IMR-90 (cell line): ENCODE measurements around the gene NEURL1. TPM values are rescaled to one million over a fixed set of nuclear protein-coding genes. Genes with fewer than 3 reads are reported as not detected.

ENCODE experiments used
- ATAC-seq: fragments of 200-7000 bp; cut with Tn5 transposase; 2 replicates; pipeline ENCODE4 v1.9.1; 2020; ENCODE audit warnings: low read depth, mild to moderate bottlenecking, moderate library complexity
- BruUV-seq: library from RNA; stranded (reverse); fragments of 400-500 nt; replicated peaks from 2 replicates; lab custom pipeline; 2021; lab: Mats Ljungman, UMichigan
- CTCF ChIA-PET: fragments of 300-600 bp; formaldehyde crosslinking; extraction: SDS; loops from one replicate; lab custom pipeline; 2021; ENCODE audit warnings: antibody characterized with exemption; lab: Yijun Ruan, JAX
- POLR2A ChIA-PET: fragments of 300-600 bp; sonication (Branson Sonifier 250); formaldehyde crosslinking; loops from one replicate; lab custom pipeline; 2022; ENCODE audit warnings: antibody characterized with exemption; ENCODE audit not compliant: unreplicated experiment; lab: Charles Lee
- DNase-seq: peaks from one replicate; pipeline ENCODE4 v3.0.0; 2013
- H2AFZ ChIP-seq: replicated peaks from 2 replicates; pipeline ENCODE3; 2013; ENCODE audit warnings: low read length, mild to moderate bottlenecking; ENCODE audit not compliant: poor library complexity
- H2AK5ac ChIP-seq: 2 replicates; pipeline ENCODE4 v1.6.1; 2013; ENCODE audit warnings: low read depth, low read length, inconsistent platforms
- H2AK9ac ChIP-seq: replicated peaks from 2 replicates; pipeline ENCODE3; 2013; ENCODE audit warnings: mild to moderate bottlenecking, low read depth, low read length, moderate library complexity; ENCODE audit not compliant: poor library complexity
- H2BK120ac ChIP-seq: 2 replicates; pipeline ENCODE4 v1.6.1; 2013; ENCODE audit warnings: low read depth, low read length, inconsistent platforms
- H2BK15ac ChIP-seq: 3 replicates; pipeline ENCODE4 v1.6.1; 2013; ENCODE audit warnings: low read depth, low read length, inconsistent platforms
- H2BK20ac ChIP-seq: 2 replicates; pipeline ENCODE4 v1.6.1; 2013; ENCODE audit warnings: low read depth, mild to moderate bottlenecking, inconsistent platforms, low read length, moderate library complexity
- H2BK5ac ChIP-seq: 2 replicates; pipeline ENCODE4 v1.6.1; 2013; ENCODE audit warnings: mild to moderate bottlenecking, low read depth, low read length, inconsistent platforms; ENCODE audit not compliant: poor library complexity, severe bottlenecking
- H3K14ac ChIP-seq: replicated peaks from 2 replicates; pipeline ENCODE4 v1.6.1; 2013; ENCODE audit warnings: low read depth, low read length, inconsistent platforms
- H3K18ac ChIP-seq: 2 replicates; pipeline ENCODE4 v1.6.1; 2013; ENCODE audit warnings: low read depth, low read length, control low read depth
- H3K23ac ChIP-seq: 2 replicates; pipeline ENCODE4 v1.6.1; 2013; ENCODE audit warnings: low read depth, low read length, inconsistent platforms
- H3K27ac ChIP-seq: 2 replicates; pipeline ENCODE4 v1.5.1; 2013; ENCODE audit warnings: mild to moderate bottlenecking, control low read depth, low read length; ENCODE audit not compliant: insufficient read depth
- H3K27me3 ChIP-seq: 2 replicates; pipeline ENCODE4 v1.6.1; 2013; ENCODE audit warnings: low read length; ENCODE audit not compliant: control insufficient read depth, insufficient read depth
- H3K36me3 ChIP-seq: 2 replicates; pipeline ENCODE4 v1.6.1; 2013; ENCODE audit warnings: low read length, mixed read lengths; ENCODE audit not compliant: control insufficient read depth, insufficient read depth
- H3K4ac ChIP-seq: 2 replicates; pipeline ENCODE4 v1.6.1; 2013; ENCODE audit warnings: low read depth, low read length, inconsistent platforms
- H3K4me1 ChIP-seq: 2 replicates; pipeline ENCODE4 v1.6.1; 2013; ENCODE audit warnings: low read length, mixed read lengths; ENCODE audit not compliant: control insufficient read depth, insufficient read depth
- H3K4me2 ChIP-seq: 2 replicates; pipeline ENCODE4 v1.6.1; 2013; ENCODE audit warnings: low read depth, mild to moderate bottlenecking, control low read depth, low read length, moderate library complexity
- H3K4me3 ChIP-seq: 2 replicates; pipeline ENCODE4 v1.5.1; 2013; ENCODE audit warnings: low read depth, mild to moderate bottlenecking, control low read depth, low read length, moderate library complexity; ENCODE audit not compliant: insufficient read depth
- H3K56ac ChIP-seq: 2 replicates; pipeline ENCODE4 v1.6.1; 2013; ENCODE audit warnings: low read length, inconsistent platforms; ENCODE audit not compliant: insufficient read depth; ENCODE audit errors: extremely low read depth
- H3K79me1 ChIP-seq, 2 experiments: 2 replicates each; pipeline ENCODE4 v1.6.1; 2013; ENCODE audit warnings: low read length in 2 of 2, inconsistent platforms in 1 of 2, low read depth in 1 of 2
- H3K9ac ChIP-seq: 2 replicates; pipeline ENCODE4 v1.6.1; 2013; ENCODE audit warnings: low read depth, low read length, control low read depth
- H3K9me1 ChIP-seq: 2 replicates; pipeline ENCODE4 v1.6.1; 2013; ENCODE audit warnings: low read length, inconsistent platforms; ENCODE audit not compliant: insufficient read depth
- H3K9me3 ChIP-seq: 2 replicates; pipeline ENCODE4 v1.6.1; 2013; ENCODE audit warnings: low read length; ENCODE audit not compliant: control insufficient read depth, insufficient read depth
- H4K20me1 ChIP-seq: 2 replicates; pipeline ENCODE4 v1.6.1; 2013; ENCODE audit warnings: low read length, inconsistent platforms; ENCODE audit not compliant: insufficient read depth
- H4K5ac ChIP-seq: 2 replicates; pipeline ENCODE4 v1.6.1; 2013; ENCODE audit warnings: mild to moderate bottlenecking, low read depth, low read length, control low read depth
- H4K8ac ChIP-seq, 2 experiments: 2 replicates each; pipeline ENCODE4 v1.6.1; 2013; ENCODE audit warnings: low read depth in 2 of 2, low read length in 2 of 2, control low read depth in 1 of 2, inconsistent platforms in 1 of 2
- H4K91ac ChIP-seq: 2 replicates; pipeline ENCODE4 v1.6.1; 2013; ENCODE audit warnings: low read depth, low read length, inconsistent platforms; ENCODE audit not compliant: insufficient read depth
- BHLHE40 ChIP-seq: fragments of 150-350 bp; IDR thresholded peaks from 2 replicates; pipeline ENCODE4 v1.6.1; 2016; ENCODE audit warnings: mild to moderate bottlenecking, low read depth, low read length
- CEBPB ChIP-seq: IDR thresholded peaks from 2 replicates; pipeline ENCODE4 v1.6.1; 2012; ENCODE audit warnings: low read depth, low read length, improper control_type of control experiment
- CHD1 ChIP-seq: IDR thresholded peaks from 2 replicates; pipeline ENCODE4 v1.6.1; 2012; ENCODE audit warnings: low read depth, low read length, improper control_type of control experiment
- CTCF ChIP-seq: conservative IDR thresholded peaks from 2 replicates; pipeline ENCODE4 v1.5.1; 2012; ENCODE audit warnings: mild to moderate bottlenecking, low read depth, low read length, improper control_type of control experiment
- FOS ChIP-seq: fragments of 150-350 bp; IDR thresholded peaks from 2 replicates; pipeline ENCODE4 v1.6.1; 2016; ENCODE audit warnings: low read depth, low read length
- MAFK ChIP-seq: IDR thresholded peaks from 2 replicates; pipeline ENCODE4 v1.6.1; 2012; ENCODE audit warnings: low read depth, low read length, improper control_type of control experiment
- MAZ ChIP-seq: IDR thresholded peaks from 2 replicates; pipeline ENCODE4 v1.6.1; 2012; ENCODE audit warnings: low read depth, mild to moderate bottlenecking, low read length, improper control_type of control experiment, moderate library complexity, borderline replicate concordance
- MXI1 ChIP-seq: IDR thresholded peaks from 2 replicates; pipeline ENCODE4 v1.6.1; 2012; ENCODE audit warnings: low read depth, mild to moderate bottlenecking, low read length, moderate library complexity, borderline replicate concordance
- NFE2L2 ChIP-seq: fragments of 150-350 bp; IDR thresholded peaks from 2 replicates; pipeline ENCODE4 v1.6.1; 2016; ENCODE audit warnings: low read depth, mild to moderate bottlenecking, low read length
- RAD21 ChIP-seq: IDR thresholded peaks from 2 replicates; pipeline ENCODE4 v1.6.1; 2012; ENCODE audit warnings: low read length, improper control_type of control experiment
- RCOR1 ChIP-seq: IDR thresholded peaks from 2 replicates; pipeline ENCODE4 v1.6.1; 2012; ENCODE audit warnings: mild to moderate bottlenecking, low read length, improper control_type of control experiment; ENCODE audit not compliant: insufficient replicate concordance
- RFX5 ChIP-seq: IDR thresholded peaks from 2 replicates; pipeline ENCODE4 v1.8.0; 2012; ENCODE audit warnings: low read depth, mild to moderate bottlenecking, low read length, moderate library complexity
- SMC3 ChIP-seq: fragments of 150-350 bp; IDR thresholded peaks from 2 replicates; pipeline ENCODE4 v1.6.1; 2016; ENCODE audit warnings: low read depth, mild to moderate bottlenecking, antibody characterized with exemption, low read length, moderate library complexity
- USF2 ChIP-seq: fragments of 150-350 bp; IDR thresholded peaks from 2 replicates; pipeline ENCODE4 v1.6.1; 2017; ENCODE audit warnings: mild to moderate bottlenecking, antibody characterized with exemption, low read length, low read depth
- WGBS, 2 experiments: methylation state at CpG; one replicate each; pipeline versions ENCODE4 v1.1.5 to v1.1.7; 2013; ENCODE audit warnings: missing lambda C conversion rate in 2 of 2; ENCODE audit not compliant: insufficient read length in 1 of 2; ENCODE audit errors: extremely low coverage in 2 of 2; 5-methylcytosine and 5-hydroxymethylcytosine counted together
- dilution Hi-C: fragments of 300-500 bp; cut with HindIII; formaldehyde crosslinking; loops from one replicate; pipeline ENCODE4 v1.14.3; 2018; ENCODE audit warnings: low sequenced_read_pairs; ENCODE audit not compliant: unreplicated experiment
- in situ Hi-C: fragments of 300-500 bp; cut with MboI; formaldehyde crosslinking; loops from 3 replicates; pipeline ENCODE4 v1.14.3; 2019; ENCODE audit warnings: low sequenced_read_pairs, inconsistent platforms, mixed read lengths
- intact Hi-C: fragments of 100-400 bp; cut with micrococcal nuclease; formaldehyde crosslinking; loops from 2 replicates; pipeline ENCODE4 v1.10.0; 2022
- polyA plus RNA-seq, 3 experiments: library from polyadenylated mRNA; depleted of rRNA; stranded (reverse); fragments of >200 nt; gene quantifications; 2 replicates each; pipeline ENCODE4 v1.2.3, GENCODE V29; 2012; ENCODE audit warnings: low replicate concordance in 1 of 3
- total RNA-seq: library from RNA; depleted of rRNA; stranded (reverse); fragments of >200 nt; gene quantifications from 2 replicates; pipeline ENCODE4 v1.2.3, GENCODE V29; 2012

The NEURL1 gene
- total and polyA plus RNA-seq, 2 of the 4 experiments (the other 2 are of a cell fraction), result 0.36 to 0.82 TPM

GRCh38 chr10:103598654-103599115, 105.2 kb downstream of the NEURL1 start (continued):
- TF ChIP-seq RCOR1, result no peak

- Histone ChIP-seq H3K27me3 (no peaks in the 10 kb centered on the region), H4K91ac (no peak overlapping the region), H4K5ac (no peak overlapping the region), H2BK5ac (no peak overlapping the region), H3K23ac (no peak overlapping the region), H4K20me1 (peaks cover 11% of the 10 kb centered on the region; the same call in 1 of the 2 replicates), H3K56ac (no peak overlapping the region), H3K9me1 (peaks cover 3% of the 10 kb centered on the region; the same call in 1 of the 2 replicates), H2BK15ac (no peak overlapping the region), H3K79me1 (peaks cover 0 to 25% of the 10 kb centered on the region in 2 experiments; a peak in 1 of 4 replicates), H3K4ac (no peak overlapping the region), H2BK120ac (no peak overlapping the region), H3K9ac (no peak overlapping the region), H2AFZ (no peak overlapping the region), H3K9me3 (no peaks in the 10 kb centered on the region), H2AK9ac (no peak overlapping the region), H2AK5ac (no peak overlapping the region), H4K8ac (no peak overlapping the region), H3K4me2 (no peak overlapping the region), H3K4me3 (no peak overlapping the region), H3K36me3 (peaks cover 32% of the 10 kb centered on the region), H3K4me1 (no peaks in the 10 kb centered on the region; the same call in 1 of the 2 replicates), H3K27ac (no peak overlapping the region), H3K14ac (no peak overlapping the region), H3K18ac (no peak overlapping the region), H2BK20ac (no peak overlapping the region)
- dilution Hi-C loops (no loop called here), intact Hi-C loops (loop anchor here (2.0 to 5.0 kb wide), 2 partner anchors 62 to 258 kb away; partner anchors contain the start of gene SH3PXD2A), in situ Hi-C loops (loop anchor here (10.0 kb wide), 1 partner anchor 256 kb away; the partner anchor contains the start of gene SH3PXD2A)
- ChIA-PET POLR2A (no interaction called here), CTCF (interaction anchor here (0.7 to 2.8 kb wide), 4 partner anchors 12 to 87 kb away, joined by 3 to 17 read pairs (median 3); no protein-coding TSS in a partner anchor)
- no CpG with 5 or more reads among the region's 3 CpGs for WGBS, 2 experiments
- DNase-seq (no peak), ATAC-seq (peak; percentile 40)
- BruUV-seq, result no TSS peak
- TF ChIP-seq MAFK, result no peak
- TF ChIP-seq MXI1, result no peak
- no peak for TF ChIP-seq RAD21
- TF ChIP-seq RFX5, result no peak
- no peak for TF ChIP-seq NFE2L2
- TF ChIP-seq CEBPB, result no peak
- TF ChIP-seq FOS, result no peak
- TF ChIP-seq CTCF, result no peak
- no peak for TF ChIP-seq MAZ
- TF ChIP-seq USF2, result no peak
- no peak for TF ChIP-seq SMC3
- TF ChIP-seq BHLHE40, result no peak
- TF ChIP-seq CHD1, result no peak
- no peak for TF ChIP-seq RCOR1
Observed at GRCh38 chr10:103599211-103599610, 105.7 kb downstream of the NEURL1 start.
